NCI-H2029 (cell line): ENCODE measurements around the gene KDM6A.
"Not testable (repeated sequence)": the region's sequence is repeated elsewhere in the genome, so short reads cannot be mapped to it uniquely, and the experiment has no call there.

Experiments used
- DNase-seq: peaks from one replicate; lab custom pipeline; 2025; lab: John Stamatoyannopoulos, UW

Gene KDM6A

GRCh38 chrX:44922980-44923379 lies 50.0 kb downstream of the KDM6A start:
- no peak for DNase-seq

- no peak for DNase-seq
Measured at GRCh38 chrX:44927398-44927797, 54.4 kb downstream of the KDM6A start.

- no peak for DNase-seq
Measured at GRCh38 chrX:44931441-44931973, 58.5 kb downstream of the KDM6A start.

- DNase-seq = no peak
Measured at GRCh38 chrX:44935172-44935571, 62.2 kb downstream of the KDM6A start.

GRCh38 chrX:44935640-44936039 lies 62.7 kb downstream of the KDM6A start:
- no peak for DNase-seq

- DNase-seq = no peak
Measured at GRCh38 chrX:44937606-44938005, 64.6 kb downstream of the KDM6A start.

GRCh38 chrX:44938111-44938510 lies 65.1 kb downstream of the KDM6A start:
- DNase-seq = no peak

- DNase-seq = not testable (repeated sequence)
Measured at GRCh38 chrX:44940541-44940940, 67.6 kb downstream of the KDM6A start.

GRCh38 chrX:44943007-44943406 lies 70.0 kb downstream of the KDM6A start:
- no peak for DNase-seq

GRCh38 chrX:44944894-44945293 lies 71.9 kb downstream of the KDM6A start:
- DNase-seq = no peak

- DNase-seq = no peak
Measured at GRCh38 chrX:44945736-44946135, 72.7 kb downstream of the KDM6A start.

GRCh38 chrX:44946771-44947170 lies 73.8 kb downstream of the KDM6A start:
- no peak for DNase-seq

- no peak for DNase-seq
Measured at GRCh38 chrX:44947995-44948394, 75.0 kb downstream of the KDM6A start.

- no peak for DNase-seq
Measured at GRCh38 chrX:44948406-44948805, 75.4 kb downstream of the KDM6A start.

GRCh38 chrX:44949125-44949524 lies 76.1 kb downstream of the KDM6A start:
- no peak for DNase-seq

GRCh38 chrX:44950471-44951366 lies 77.7 kb downstream of the KDM6A start:
- not testable (repeated sequence) for DNase-seq

- no peak for DNase-seq
Measured at GRCh38 chrX:44951572-44952067, 78.6 kb downstream of the KDM6A start.

GRCh38 chrX:44952329-44953027 lies 79.5 kb downstream of the KDM6A start:
- no peak for DNase-seq

GRCh38 chrX:44953734-44954502 lies 80.9 kb downstream of the KDM6A start:
- no peak for DNase-seq

- no peak for DNase-seq
Measured at GRCh38 chrX:44954562-44954961, 81.6 kb downstream of the KDM6A start.

GRCh38 chrX:44957848-44958247 lies 84.9 kb downstream of the KDM6A start:
- no peak for DNase-seq

GRCh38 chrX:44958480-44958879 lies 85.5 kb downstream of the KDM6A start:
- no peak for DNase-seq
